Endothelial cell of umbilical vein (primary cell): Measurements from ENCODE around the gene MMD. TPM values are rescaled to one million over a fixed set of nuclear protein-coding genes. Genes with fewer than 3 reads are reported as not detected.

Experiments
- BruUV-seq: library from RNA; stranded (reverse); fragments of 400-500 nt; replicated peaks from 2 replicates; lab custom pipeline; 2021; lab: Mats Ljungman, UMichigan
- CTCF ChIA-PET: fragments of 300-600, 350-600 bp; sonication (Branson Sonifier 250); formaldehyde crosslinking; loops from one replicate; lab custom pipeline; 2021; ENCODE audit warnings: antibody characterized with exemption, inconsistent platforms; lab: Charles Lee
- POLR2A ChIA-PET: fragments of 300-600, 350-600 bp; sonication (Branson Sonifier 250); formaldehyde crosslinking; loops from one replicate; lab custom pipeline; 2021; ENCODE audit warnings: antibody characterized with exemption, inconsistent platforms; lab: Charles Lee
- DNase-seq: peaks from one replicate; pipeline ENCODE4 v3.0.0-alpha.2; 2011; ENCODE audit warnings: low read depth, low spot score
- FAIRE-seq: peaks from 2 replicates; lab custom pipeline; 2011; peaks lifted over from hg19 to GRCh38; lab: Jason Lieb, UNC
- H2AFZ ChIP-seq: 2 replicates; pipeline ENCODE4 v1.6.0; 2012; ENCODE audit warnings: low read depth, low read length, control low read depth, inconsistent platforms
- H3K27ac ChIP-seq: 2 replicates; pipeline ENCODE4 v1.5.1; 2011; ENCODE audit warnings: low read depth, mild to moderate bottlenecking, control low read depth, low read length, moderate library complexity; ENCODE audit not compliant: insufficient read depth
- H3K27me3 ChIP-seq, 2 experiments: 2 replicates each; pipeline versions ENCODE4 v1.6.0 to v1.6.1; 2011; ENCODE audit warnings: low read length in 2 of 2, mixed read lengths in 1 of 2; ENCODE audit not compliant: control insufficient read depth in 2 of 2, insufficient read depth in 2 of 2
- H3K36me3 ChIP-seq, 2 experiments: 2 replicates in 1 of 2; 3 replicates in 1 of 2; pipeline ENCODE4 v1.5.1; 2011; ENCODE audit warnings: low read length in 2 of 2, mild to moderate bottlenecking in 1 of 2, moderate library complexity in 1 of 2; ENCODE audit not compliant: control insufficient read depth in 2 of 2, insufficient read depth in 2 of 2; ENCODE audit errors: extremely low read depth in 1 of 2
- H3K4me1 ChIP-seq: 3 replicates; pipeline ENCODE4 v1.5.1; 2011; ENCODE audit warnings: mild to moderate bottlenecking, low read length; ENCODE audit not compliant: control insufficient read depth, insufficient read depth; ENCODE audit errors: extremely low read depth
- H3K4me2 ChIP-seq: 2 replicates; pipeline ENCODE4 v1.6.1; 2011; ENCODE audit warnings: low read length, control low read depth, mixed read lengths; ENCODE audit not compliant: insufficient read depth
- H3K4me3 ChIP-seq, 3 experiments: fragments of 200-600 bp in 1 of 3; sonication (generic), shearing (Covaris generic) in 1 of 3; replicated peaks in 1 of 3; 2 replicates each; pipeline ENCODE4 v1.5.1; 2011 to 2016; ENCODE audit warnings: control low read depth in 3 of 3, low read length in 3 of 3, mild to moderate bottlenecking in 2 of 3, inconsistent platforms in 1 of 3, low read depth in 1 of 3, moderate library complexity in 1 of 3; ENCODE audit not compliant: insufficient read depth in 1 of 3
- H3K79me2 ChIP-seq: 2 replicates; pipeline ENCODE4 v1.6.0; 2012; ENCODE audit warnings: low read length, inconsistent platforms; ENCODE audit not compliant: control insufficient read depth, insufficient read depth
- H3K9ac ChIP-seq: replicated peaks from 2 replicates; pipeline ENCODE3; 2011; ENCODE audit warnings: low read length, control low read depth; ENCODE audit not compliant: insufficient read depth; ENCODE audit errors: extremely low read depth
- H3K9me1 ChIP-seq: replicated peaks from 3 replicates; pipeline ENCODE4 v1.6.0; 2011; ENCODE audit warnings: mild to moderate bottlenecking, low read length; ENCODE audit not compliant: control insufficient read depth, insufficient read depth; ENCODE audit errors: extremely low read depth
- H3K9me3 ChIP-seq: replicated peaks from 2 replicates; pipeline ENCODE4 v1.5.1; 2012; ENCODE audit warnings: low read length, inconsistent platforms; ENCODE audit not compliant: control insufficient read depth, insufficient read depth
- H4K20me1 ChIP-seq: replicated peaks from 2 replicates; pipeline ENCODE3; 2011; ENCODE audit warnings: mild to moderate bottlenecking, low read length; ENCODE audit not compliant: control insufficient read depth, insufficient read depth; ENCODE audit errors: extremely low read depth
- EZH2 ChIP-seq: IDR thresholded peaks from 2 replicates; pipeline ENCODE4 v1.6.1; 2012; ENCODE audit warnings: borderline replicate concordance, low read depth, mild to moderate bottlenecking, moderate library complexity, low read length, inconsistent platforms; ENCODE audit not compliant: severe bottlenecking
- FOS ChIP-seq: IDR thresholded peaks from 2 replicates; pipeline ENCODE4 v1.6.1; 2011; ENCODE audit warnings: mild to moderate bottlenecking, low read length, moderate library complexity, borderline replicate concordance; ENCODE audit not compliant: insufficient read depth
- JUN ChIP-seq: IDR thresholded peaks from 2 replicates; pipeline ENCODE4 v1.6.1; 2011; ENCODE audit warnings: borderline replicate concordance, low read depth; ENCODE audit not compliant: insufficient read length, insufficient read depth
- MYC ChIP-seq: IDR thresholded peaks from one replicate; pipeline ENCODE4 v1.6.1; 2011; ENCODE audit warnings: mild to moderate bottlenecking, low read depth, low read length
- POLR2A ChIP-seq: IDR thresholded peaks from 2 replicates; pipeline ENCODE4 v1.6.1; 2012; ENCODE audit warnings: low read depth, mild to moderate bottlenecking, control low read depth, low read length
- POLR2AphosphoS5 ChIP-seq: IDR thresholded peaks from 2 replicates; pipeline ENCODE4 v1.6.1; 2012; ENCODE audit warnings: low read depth, mild to moderate bottlenecking, control low read depth, low read length, moderate library complexity; ENCODE audit not compliant: insufficient read depth
- dilution Hi-C: fragments of 300-500 bp; cut with MboI; formaldehyde crosslinking; loops from one replicate; pipeline ENCODE4 v1.15.0; 2019; ENCODE audit warnings: low sequenced_read_pairs; ENCODE audit not compliant: extremely low pct_ligation_motif_present
- intact Hi-C: fragments of 100-400 bp; cut with micrococcal nuclease; formaldehyde crosslinking; loops from one replicate; pipeline ENCODE4 v1.10.0; 2022
- polyA plus RNA-seq, 4 experiments: library from polyadenylated mRNA; depleted of rRNA in 3 of 4; stranded (reverse) in 3 of 4; unstranded in 1 of 4; fragments of >200 nt; gene quantifications; 2 replicates each; pipeline versions ENCODE4 v1.2.1 to v1.2.3, GENCODE V29; 2011 to 2012; ENCODE audit warnings: missing spikeins in 1 of 4
- total RNA-seq: library from RNA; stranded (reverse); gene quantifications from 2 replicates; pipeline ENCODE4 v1.2.3, GENCODE V29; 2021

The MMD gene
- total and polyA plus RNA-seq, 2 donors (not counting 3 experiments of a cell fraction or from before 2014, with no cell fraction given), result 5.6 to 9.3 TPM

GRCh38 chr17:55394357-55395021 lies 27.1 kb downstream of the MMD start:
- Histone ChIP-seq H4K20me1 (no peaks in the 10 kb centered on the region), H3K27me3 (no peaks in the 10 kb centered on the region), H3K79me2 (no peaks in the 10 kb centered on the region), H3K27ac (no peak overlapping the region), H3K9me3 (no peaks in the 10 kb centered on the region), H3K9ac (no peak overlapping the region), H3K4me3 (no peak overlapping the region), H3K9me1 (no peaks in the 10 kb centered on the region), H2AFZ (no peak overlapping the region), H3K4me1 (no peaks in the 10 kb centered on the region), H3K4me2 (no peak overlapping the region), H3K36me3 (no peaks in the 10 kb centered on the region)
- intact Hi-C loops (no loop called here), dilution Hi-C loops (no loop called here)
- ChIA-PET CTCF (interaction anchor here (1.1 kb wide), 1 partner anchor 120 kb away, joined by 4 read pairs; no protein-coding TSS in a partner anchor), POLR2A (no interaction called here)
- FAIRE-seq (no peak), DNase-seq (no peak)
- TF ChIP-seq POLR2A, result no peak
- BruUV-seq, result no TSS peak

- Histone ChIP-seq H3K36me3 (no peaks in the 10 kb centered on the region), H4K20me1 (no peaks in the 10 kb centered on the region), H3K9ac (no peak overlapping the region), H3K4me3 (no peak overlapping the region), H3K27ac (no peak overlapping the region), H3K4me1 (no peaks in the 10 kb centered on the region), H3K9me3 (no peaks in the 10 kb centered on the region), H3K79me2 (no peaks in the 10 kb centered on the region), H3K27me3 (no peaks in the 10 kb centered on the region), H3K4me2 (no peak overlapping the region), H2AFZ (no peak overlapping the region), H3K9me1 (no peaks in the 10 kb centered on the region)
- FAIRE-seq, result no peak
- BruUV-seq, result no TSS peak
- ChIA-PET CTCF (interaction anchor here (1.3 kb wide), 1 partner anchor 122 kb away, joined by 3 read pairs; no protein-coding TSS in a partner anchor), POLR2A (no interaction called here)
- no peak for TF ChIP-seq POLR2A
- TF ChIP-seq FOS, result no peak
- TF ChIP-seq JUN, result no peak
- TF ChIP-seq MYC, result no peak
- no peak for TF ChIP-seq EZH2
- no peak for TF ChIP-seq POLR2AphosphoS5
- dilution Hi-C loops, result no loop called here
- no peak for DNase-seq
- intact Hi-C loops, result no loop called here
Observed at GRCh38 chr17:55391764-55392467, 29.7 kb downstream of the MMD start.
